Left kidney (tissue), 2 donors: Measurements from ENCODE around the gene BNIP2. TPM values are rescaled to one million over a fixed set of nuclear protein-coding genes. Genes with fewer than 3 reads are reported as not detected.
"Not testable (repeated sequence)": the region's sequence is repeated elsewhere in the genome, so short reads cannot be mapped to it uniquely, and the experiment has no call there.

Experiments used
- DNase-seq: peaks from one replicate; pipeline ENCODE4 v3.0.0-alpha.2; 2013
- polyA plus RNA-seq: library from polyadenylated mRNA; unstranded; fragments of 120-200 nt; gene quantifications from one replicate; pipeline ENCODE4 v1.2.1, GENCODE V29; 2013; ENCODE audit not compliant: insufficient read length

BNIP2 gene
- polyA plus RNA-seq, 1 donor = 86.5 TPM

DNA sequence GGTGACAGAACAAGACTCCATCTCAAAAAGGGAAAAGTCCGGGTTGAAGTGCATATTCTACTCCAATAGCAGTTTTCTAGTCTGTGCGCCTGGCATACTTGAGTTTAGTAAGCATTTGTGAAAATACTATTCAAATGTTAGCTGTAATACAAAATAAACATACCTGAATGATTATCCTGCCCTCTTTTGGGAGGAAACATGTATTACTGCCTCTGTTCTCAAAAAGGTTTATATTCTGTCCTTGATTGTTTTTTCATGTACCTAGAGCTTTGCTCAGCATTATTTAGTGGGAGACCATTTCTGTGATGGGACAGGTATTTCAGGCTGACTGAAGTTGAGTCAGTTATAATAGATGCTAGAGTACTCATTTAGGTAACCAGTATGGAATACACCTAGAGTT lies 51.6 kb downstream of the BNIP2 start:
- not testable (repeated sequence) for DNase-seq

- DNase-seq = no peak
These were observed 52.9 kb downstream of the BNIP2 start for GRCh38 chr15:59636184-59636583.

- DNase-seq = no peak
These were observed 56.4 kb downstream of the BNIP2 start for GRCh38 chr15:59632714-59633113.

GRCh38 chr15:59622289-59622688 lies 66.8 kb downstream of the BNIP2 start:
- DNase-seq = no peak

DNA sequence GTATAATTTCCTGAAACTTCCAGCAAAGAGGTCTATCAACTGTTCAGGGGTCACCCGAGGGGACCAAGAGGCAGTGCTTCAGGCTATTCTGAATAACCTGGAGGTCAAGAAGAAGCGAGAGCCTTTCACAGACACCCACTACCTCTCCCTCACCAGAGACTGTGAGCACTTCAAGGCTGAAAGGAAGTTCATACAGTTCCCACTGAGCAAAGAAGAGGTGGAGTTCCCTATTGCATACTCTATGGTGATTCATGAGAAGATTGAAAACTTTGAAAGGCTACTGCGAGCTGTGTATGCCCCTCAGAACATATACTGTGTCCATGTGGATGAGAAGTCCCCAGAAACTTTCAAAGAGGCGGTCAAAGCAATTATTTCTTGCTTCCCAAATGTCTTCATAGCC lies 70.7 kb downstream of the BNIP2 start:
- DNase-seq = no peak

DNA sequence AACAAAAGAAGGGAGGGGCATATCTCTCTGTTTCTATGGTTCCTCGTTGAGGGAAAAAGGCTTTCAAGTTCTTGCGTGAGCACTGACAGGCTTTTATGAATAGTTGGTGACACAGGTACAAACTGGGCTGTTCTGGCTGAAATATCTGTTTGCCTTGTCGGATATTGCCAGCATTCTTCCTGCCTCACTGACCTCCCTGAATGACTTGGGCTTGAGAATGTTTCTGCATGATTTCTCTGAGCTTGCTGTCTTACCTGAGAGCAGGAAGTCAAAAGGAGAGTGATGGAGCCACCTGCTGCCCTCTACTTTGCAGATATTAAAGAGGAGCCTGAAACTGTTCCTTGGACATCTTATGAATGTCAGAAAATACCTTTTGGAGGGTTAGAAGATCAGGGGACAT lies 72.7 kb downstream of the BNIP2 start:
- DNase-seq = peak; percentile 33

DNA sequence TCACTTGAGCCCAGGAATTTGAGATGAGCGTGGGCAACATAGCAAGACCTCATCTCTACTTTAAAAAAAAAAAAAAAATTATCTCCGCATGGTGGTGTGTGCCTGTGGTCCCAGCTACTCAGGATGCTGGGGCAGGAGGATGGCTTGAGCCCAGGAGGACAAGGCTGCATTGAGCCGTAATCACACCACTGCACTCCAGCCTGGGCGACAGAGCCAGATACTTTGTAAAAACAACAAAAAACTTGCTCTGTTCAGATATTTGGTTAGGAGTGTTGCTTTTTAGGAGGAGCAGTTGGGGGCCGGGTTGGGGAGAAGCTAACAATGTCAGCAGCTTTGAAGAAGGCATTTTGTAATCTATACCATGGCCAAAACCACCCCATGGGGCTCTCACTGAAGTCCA lies 73.5 kb downstream of the BNIP2 start:
- no peak for DNase-seq

DNA sequence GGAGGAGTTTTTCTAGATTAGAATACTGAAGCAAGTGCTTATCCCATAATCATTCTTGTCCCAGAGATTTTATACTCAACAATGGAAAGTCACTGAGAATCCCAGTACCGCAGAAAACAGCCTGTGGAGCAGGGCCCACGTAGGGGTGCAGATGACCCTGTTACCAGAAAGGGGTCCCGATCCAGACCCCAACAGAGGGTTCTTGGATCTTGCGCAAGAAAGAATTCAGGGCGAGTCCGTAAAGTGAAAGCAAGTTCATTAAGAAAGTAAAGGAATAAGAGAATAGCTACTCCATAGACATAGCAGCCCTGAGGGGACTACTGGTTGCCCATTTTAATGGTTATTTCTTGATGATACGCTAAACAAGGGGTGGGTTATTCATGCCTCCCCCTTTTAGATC lies 75.0 kb downstream of the BNIP2 start:
- no peak for DNase-seq

DNA sequence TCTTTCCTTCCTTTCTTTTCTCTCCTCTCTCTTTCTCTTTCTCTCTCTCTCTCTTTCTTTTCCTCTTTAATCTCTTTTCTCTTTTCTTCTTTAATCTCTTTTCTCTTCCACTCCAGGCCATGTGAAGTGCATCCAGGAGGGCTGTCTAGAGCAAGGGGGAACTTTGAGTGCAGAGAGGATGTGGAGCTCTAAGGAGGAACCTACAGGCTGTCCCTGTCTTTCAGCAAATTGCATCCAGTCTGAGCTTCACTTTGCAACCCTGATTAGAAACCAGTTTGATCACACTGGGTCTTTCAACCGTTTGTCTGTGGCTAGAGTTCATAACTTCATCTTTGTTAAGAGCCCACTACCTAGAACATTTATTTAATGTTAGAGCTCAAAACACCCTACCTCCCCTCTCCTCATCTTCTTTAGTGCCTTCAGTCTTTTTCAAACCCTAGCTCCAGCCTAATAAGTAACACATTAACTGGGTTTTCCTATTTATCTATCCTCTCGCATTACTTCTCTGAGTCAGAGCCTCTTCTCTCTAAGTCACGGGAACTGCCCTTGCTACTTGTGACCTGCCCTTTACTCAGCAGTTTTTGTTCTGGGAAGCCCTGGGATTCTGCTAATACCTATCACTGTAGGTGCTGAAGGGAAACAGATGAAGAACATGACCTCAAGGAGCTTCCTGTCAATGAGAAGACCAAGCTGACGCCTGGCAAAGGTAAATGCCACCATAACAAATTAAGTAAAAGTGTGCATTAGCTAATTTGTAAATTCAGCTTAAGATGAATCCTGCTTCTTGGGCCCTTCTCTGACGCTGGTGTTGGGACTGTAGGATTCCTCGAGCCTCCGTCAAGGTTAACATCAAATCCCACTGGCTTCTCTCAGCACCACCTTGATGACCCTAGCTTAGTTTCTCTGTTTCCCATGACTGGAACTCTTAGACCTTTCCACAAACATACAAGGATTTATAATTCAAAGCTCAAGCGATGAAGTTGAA lies 77.6 kb downstream of the BNIP2 start, which contains the start of gene GCNT3:
Gene GCNT3, plus strand, starts transcription at position 508 of the 985 bp plus-strand sequence. CDS start 6,456 bp downstream, outside the sequence.
- DNase-seq = peak; percentile 39

GRCh38 chr15:59609730-59610712 lies 79.1 kb downstream of the BNIP2 start:
- DNase-seq = no peak

Other genes starting within 250 kb of the BNIP2 start
- gene GCNT3, start 77.5 kb downstream of the BNIP2 start, polyA plus RNA-seq = 0.57 TPM
- gene GTF2A2, start 31.8 kb downstream of the BNIP2 start, polyA plus RNA-seq = 132 TPM